K562 (cell line): ENCODE measurements around the gene CEACAM7. TPM values are rescaled to one million over a fixed set of nuclear protein-coding genes. Genes with fewer than 3 reads are reported as not detected.
A peak's percentile ranks its signal among the peaks of the same experiment; 100 is the strongest.

ENCODE experiments used
- JUN ChIP-seq, 2 experiments: sonication (generic) in 1 of 2; formaldehyde crosslinking in 1 of 2; IDR thresholded peaks; 2 replicates each; pipeline versions ENCODE4 v1.6.1 to v1.8.0; 2012 to 2022; ENCODE audit warnings: borderline replicate concordance in 2 of 2, mild to moderate bottlenecking in 2 of 2, improper control_type of control experiment in 1 of 2, low read depth in 1 of 2, low read length in 1 of 2, missing genetic modification reagents in 1 of 2
- MIER1 ChIP-seq: fragments of 450-650 bp; IDR thresholded peaks from 2 replicates; pipeline ENCODE4 v1.6.1; 2016; ENCODE audit warnings: antibody characterized with exemption, mild to moderate bottlenecking, low read depth
- REST ChIP-seq, 2 experiments: fragments of 450-650 bp; formaldehyde crosslinking in 1 of 2; IDR thresholded peaks; 2 replicates each; pipeline versions ENCODE4 v1.4.0 to v1.6.1; 2014 to 2020; ENCODE audit warnings: mild to moderate bottlenecking in 2 of 2, borderline replicate concordance in 1 of 2, low read depth in 1 of 2
- ZNF511 ChIP-seq: sonication (generic); formaldehyde crosslinking; IDR thresholded peaks from 2 replicates; pipeline ENCODE4 v1.8.0; 2022; ENCODE audit warnings: mild to moderate bottlenecking, missing genetic modification reagents
- polyA plus RNA-seq, 8 experiments: library from polyadenylated mRNA; depleted of rRNA in 4 of 8; stranded (reverse) in 5 of 8; unstranded in 3 of 8; fragments of >200 nt; fragmentation: Nextera tagmentation in 2 of 8; fragmentation: Illumina TruSeq in 1 of 8; extraction: Ambion mirVana in 2 of 8; extraction: Trizol in 1 of 8; gene quantifications; 2 replicates each; pipeline versions ENCODE4 v1.2.1 to v1.2.3, GENCODE V29; 2011 to 2014; ENCODE audit warnings: inconsistent platforms in 1 of 8, missing spikeins in 1 of 8
- total RNA-seq, 7 experiments: library from RNA; depleted of rRNA in 6 of 7; stranded (reverse); fragments of >200 nt in 6 of 7; fragmentation: Illumina TruSeq in 2 of 7; extraction: Trizol in 2 of 7; gene quantifications; 2 replicates each; pipeline versions ENCODE4 v1.2.1 to v1.2.3, GENCODE V29; 2011 to 2021; ENCODE audit warnings: low replicate concordance in 1 of 7

CEACAM7 gene
- total and polyA plus RNA-seq, 9 of the 15 experiments (the other 6 are each of a cell fraction or from before 2014, with no cell fraction given): not detected

GRCh38 chr19:41705393-41706174, 17.5 kb upstream of the CEACAM7 start (continued):
- TF ChIP-seq REST (IDR thresholded peaks at IDR 0.05; ENCODE audit: borderline replicate concordance) (peak; percentile 98), REST (CRISPR knock-in tag; IDR thresholded peaks at IDR 0.05; ENCODE audit: low read depth) (peak; percentile 93), JUN (IDR thresholded peaks at IDR 0.05; ENCODE audit: borderline replicate concordance, low read depth, low read length) (no peak), JUN (CRISPR knock-in tag; IDR thresholded peaks at IDR 0.05; ENCODE audit: borderline replicate concordance) (no peak), ZNF511 (CRISPR knock-in tag) (peak; percentile 79; the same call in 1 of the 2 replicates), MIER1 (peak; percentile 86)
- TF ChIP-seq, all 486 proteins: peak for 8
